ENCODE data around the gene SPEM2.

SPEM2 gene

GRCh38 chr17:7418472-7419152 is 6.8 kb upstream of the SPEM2 start:
- TF ChIP-seq CTCF (IDR thresholded peaks at IDR 0.05; ENCODE audit: borderline replicate concordance, control extremely low read depth, extremely low read depth, insufficient read depth, missing control alignments): no peak
- in situ Hi-C loops (cut with MboI; ENCODE audit: low sequenced_read_pairs, unreplicated experiment): no loop called here
- DNase-seq (ENCODE audit: low spot score): no peak

- no peak for DNase-seq (ENCODE audit: low spot score)
- in situ Hi-C loops (cut with MboI; ENCODE audit: low sequenced_read_pairs, unreplicated experiment): no loop called here
- no peak for TF ChIP-seq CTCF (IDR thresholded peaks at IDR 0.05; ENCODE audit: borderline replicate concordance, control extremely low read depth, extremely low read depth, insufficient read depth, missing control alignments)
These were observed 5.4 kb upstream of the SPEM2 start, which contains the start of gene SPEM1 for GRCh38 chr17:7419819-7420610. TSS of gene SPEM1 (plus strand) at chr17:7420324. CDS start at chr17:7420385, 61 bp downstream.

- in situ Hi-C loops (cut with MboI; ENCODE audit: low sequenced_read_pairs, unreplicated experiment): no loop called here
- no peak for DNase-seq (ENCODE audit: low spot score)
- no peak for TF ChIP-seq CTCF (IDR thresholded peaks at IDR 0.05; ENCODE audit: borderline replicate concordance, control extremely low read depth, extremely low read depth, insufficient read depth, missing control alignments)
These were observed 4.2 kb upstream of the SPEM2 start for GRCh38 chr17:7421186-7421585.

- TF ChIP-seq CTCF (IDR thresholded peaks at IDR 0.05; ENCODE audit: borderline replicate concordance, control extremely low read depth, extremely low read depth, insufficient read depth, missing control alignments): no peak
- in situ Hi-C loops (cut with MboI; ENCODE audit: low sequenced_read_pairs, unreplicated experiment): no loop called here
- DNase-seq (ENCODE audit: low spot score): no peak
These were observed 1.7 kb upstream of the SPEM2 start for GRCh38 chr17:7423679-7424078.

GRCh38 chr17:7425756-7426155 is 340 bp downstream of the SPEM2 start:
- in situ Hi-C loops (cut with MboI; ENCODE audit: low sequenced_read_pairs, unreplicated experiment): no loop called here
- no peak for DNase-seq (ENCODE audit: low spot score)
- no peak for TF ChIP-seq CTCF (IDR thresholded peaks at IDR 0.05; ENCODE audit: borderline replicate concordance, control extremely low read depth, extremely low read depth, insufficient read depth, missing control alignments)

- no peak for TF ChIP-seq CTCF (IDR thresholded peaks at IDR 0.05; ENCODE audit: borderline replicate concordance, control extremely low read depth, extremely low read depth, insufficient read depth, missing control alignments)
- DNase-seq (ENCODE audit: low spot score): no peak
- in situ Hi-C loops (cut with MboI; ENCODE audit: low sequenced_read_pairs, unreplicated experiment): no loop called here
These were observed 917 bp downstream of the SPEM2 start for GRCh38 chr17:7426203-7426863.

Measured in GM13976 (cell line).